A673 (cell line): ENCODE measurements around the gene DOCK1.

Experiments
- EZH2 ChIP-seq: fragments of 200-600 bp; sonication (generic); IDR thresholded peaks from 2 replicates; pipeline ENCODE4 v1.6.1; 2017; ENCODE audit warnings: borderline replicate concordance, low read depth, mild to moderate bottlenecking, mixed read lengths, antibody characterized with exemption, low read length; ENCODE audit not compliant: poor library complexity, severe bottlenecking
- TF ChIP-seq, protein P1 (sequence below): fragments of 300-800, 200-600 bp; sonication (generic); conservative IDR thresholded peaks from 2 replicates; pipeline ENCODE4 v1.5.1; 2017; ENCODE audit warnings: low read depth, mild to moderate bottlenecking, antibody characterized with exemption, low read length, moderate library complexity, mixed read lengths

- TF ChIP-seq, protein P1, sequence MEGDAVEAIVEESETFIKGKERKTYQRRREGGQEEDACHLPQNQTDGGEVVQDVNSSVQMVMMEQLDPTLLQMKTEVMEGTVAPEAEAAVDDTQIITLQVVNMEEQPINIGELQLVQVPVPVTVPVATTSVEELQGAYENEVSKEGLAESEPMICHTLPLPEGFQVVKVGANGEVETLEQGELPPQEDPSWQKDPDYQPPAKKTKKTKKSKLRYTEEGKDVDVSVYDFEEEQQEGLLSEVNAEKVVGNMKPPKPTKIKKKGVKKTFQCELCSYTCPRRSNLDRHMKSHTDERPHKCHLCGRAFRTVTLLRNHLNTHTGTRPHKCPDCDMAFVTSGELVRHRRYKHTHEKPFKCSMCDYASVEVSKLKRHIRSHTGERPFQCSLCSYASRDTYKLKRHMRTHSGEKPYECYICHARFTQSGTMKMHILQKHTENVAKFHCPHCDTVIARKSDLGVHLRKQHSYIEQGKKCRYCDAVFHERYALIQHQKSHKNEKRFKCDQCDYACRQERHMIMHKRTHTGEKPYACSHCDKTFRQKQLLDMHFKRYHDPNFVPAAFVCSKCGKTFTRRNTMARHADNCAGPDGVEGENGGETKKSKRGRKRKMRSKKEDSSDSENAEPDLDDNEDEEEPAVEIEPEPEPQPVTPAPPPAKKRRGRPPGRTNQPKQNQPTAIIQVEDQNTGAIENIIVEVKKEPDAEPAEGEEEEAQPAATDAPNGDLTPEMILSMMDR, result no peak
- TF ChIP-seq EZH2, result no peak
Observed at GRCh38 chr10:127408733-127409132, 503.5 kb downstream of the DOCK1 start.
